HG03575 (cell line): ENCODE measurements around the gene NSD2.
"Not testable (repeated sequence)": the region's sequence is repeated elsewhere in the genome, so short reads cannot be mapped to it uniquely, and the experiment has no call there.

Source experiments
- ATAC-seq: cut with Tn5 transposase; IDR thresholded peaks from one replicate; pipeline ENCODE4 v1.9.1; 2021; ENCODE audit not compliant: unreplicated experiment, insufficient number of reproducible peaks, low FRiP score; ENCODE audit errors: extremely low read depth

The NSD2 gene

DNA sequence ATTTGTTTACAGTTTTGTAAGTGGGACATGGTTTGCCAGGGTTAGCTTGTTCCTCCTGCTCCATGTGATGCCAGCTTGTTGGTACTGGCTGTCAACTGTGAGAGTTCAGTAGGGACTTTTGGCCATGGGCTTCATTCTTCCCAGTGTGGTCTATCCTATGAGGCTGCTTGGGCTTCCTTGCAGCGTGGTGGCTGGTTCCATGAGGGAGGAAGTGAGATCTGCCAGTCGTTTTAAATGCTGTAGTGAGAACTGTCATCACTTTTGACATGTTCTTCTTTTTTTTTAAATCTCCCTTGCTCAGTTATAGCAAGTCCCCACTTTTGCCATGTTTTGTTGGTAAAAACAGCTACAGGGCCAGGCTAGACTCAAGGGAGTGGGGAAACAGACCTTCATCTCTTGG lies 15.9 kb downstream of the NSD2 start:
- ATAC-seq, result no peak

DNA sequence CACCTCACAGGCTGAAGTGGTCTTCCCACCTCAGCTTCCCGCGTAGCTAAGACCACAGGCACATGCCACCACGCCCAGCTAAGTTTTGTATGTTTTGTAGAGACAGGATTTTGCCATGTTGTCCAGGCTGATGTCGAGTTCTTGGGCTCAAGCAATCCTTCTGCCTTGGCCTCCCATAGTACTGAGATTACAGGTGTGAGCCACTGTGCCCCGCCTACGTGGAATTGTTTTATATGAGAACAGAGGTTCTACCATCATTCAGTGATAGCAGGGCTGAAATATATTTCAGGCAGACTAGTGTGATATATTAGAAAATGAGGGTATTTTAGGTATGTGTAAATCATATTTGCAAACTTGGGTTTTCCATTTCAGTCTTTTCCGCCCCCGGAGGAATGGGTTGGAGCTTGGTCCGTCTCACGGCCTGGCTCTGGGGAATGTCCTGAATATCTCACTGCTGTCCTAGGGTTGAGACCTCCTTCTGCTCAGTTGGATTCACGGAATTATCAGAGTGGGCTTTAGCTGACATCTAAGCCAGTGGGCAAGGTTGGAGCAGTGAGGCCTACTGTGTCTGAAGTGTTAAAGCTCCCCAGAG lies 19.9 kb downstream of the NSD2 start:
- no peak for ATAC-seq

DNA sequence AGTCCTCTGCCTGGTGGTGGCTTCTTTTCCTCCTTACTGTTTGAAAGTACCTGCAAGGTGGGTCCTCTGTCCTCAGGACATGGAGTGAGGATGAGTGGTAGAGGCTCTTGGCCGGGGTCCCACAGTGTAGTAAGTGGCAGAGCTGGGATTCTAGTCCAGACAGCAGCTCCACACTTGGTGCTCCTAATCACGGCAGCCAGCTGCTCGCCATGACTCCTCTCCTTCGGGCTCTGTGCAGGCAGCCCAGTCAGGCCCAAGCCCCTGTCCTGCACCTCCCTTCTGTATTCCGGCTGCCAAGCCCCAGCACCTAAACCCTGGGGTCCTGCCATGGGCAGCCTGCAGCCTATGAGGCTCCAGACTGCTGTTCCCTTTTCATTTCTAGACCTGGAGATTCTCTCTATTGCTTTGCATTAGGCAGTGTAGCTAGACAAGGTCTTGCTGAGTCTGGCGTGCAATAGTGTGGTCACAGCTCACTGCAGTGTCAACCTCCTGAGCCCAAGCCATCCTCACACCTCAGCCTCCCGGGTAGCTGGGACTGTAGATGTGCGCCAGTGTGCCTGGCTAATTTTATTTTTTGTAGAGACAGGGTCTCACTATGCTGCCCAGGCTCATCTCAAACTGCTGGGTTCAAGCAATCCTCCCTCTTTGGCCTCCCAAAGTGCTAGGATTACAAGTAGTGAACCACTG lies 24.9 kb downstream of the NSD2 start:
- ATAC-seq, result no peak

DNA sequence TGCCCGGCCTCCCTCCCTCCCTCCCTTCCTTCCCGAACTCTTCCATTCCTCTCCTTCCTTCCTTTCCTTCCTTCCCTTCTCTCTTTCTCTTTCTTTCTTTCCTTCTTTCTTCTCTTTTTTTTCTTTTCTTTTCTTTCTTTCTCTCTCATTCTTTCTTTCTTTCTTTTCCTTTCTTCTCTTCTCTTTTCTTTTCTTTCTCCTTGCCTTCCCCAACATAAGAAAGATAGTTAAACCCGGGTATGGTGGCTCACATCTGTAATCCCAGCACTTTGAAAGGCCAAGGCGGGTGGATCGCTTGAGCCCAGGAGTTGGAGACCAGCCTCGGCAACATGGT lies 25.4 kb downstream of the NSD2 start:
- no peak for ATAC-seq

DNA sequence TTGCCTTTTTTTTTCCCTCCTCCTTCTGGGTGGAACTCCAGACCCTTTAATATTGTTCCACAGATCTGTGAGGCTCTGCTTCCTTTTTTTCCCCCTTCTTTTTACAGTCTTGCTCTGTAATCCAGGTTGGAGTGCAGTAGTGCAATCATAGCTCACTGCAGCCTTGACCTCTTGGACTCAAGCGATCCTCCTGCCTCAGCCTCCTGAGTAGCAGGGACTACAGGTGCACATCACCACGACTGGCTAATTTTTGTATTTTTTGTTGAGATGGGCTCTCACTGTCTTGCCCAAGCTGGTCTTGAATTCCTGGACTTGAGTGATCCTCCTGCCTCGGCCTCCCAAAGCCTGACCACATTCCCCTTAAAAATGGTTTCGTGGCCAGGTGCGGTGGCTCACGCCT lies 26.8 kb downstream of the NSD2 start:
- ATAC-seq, result no peak

DNA sequence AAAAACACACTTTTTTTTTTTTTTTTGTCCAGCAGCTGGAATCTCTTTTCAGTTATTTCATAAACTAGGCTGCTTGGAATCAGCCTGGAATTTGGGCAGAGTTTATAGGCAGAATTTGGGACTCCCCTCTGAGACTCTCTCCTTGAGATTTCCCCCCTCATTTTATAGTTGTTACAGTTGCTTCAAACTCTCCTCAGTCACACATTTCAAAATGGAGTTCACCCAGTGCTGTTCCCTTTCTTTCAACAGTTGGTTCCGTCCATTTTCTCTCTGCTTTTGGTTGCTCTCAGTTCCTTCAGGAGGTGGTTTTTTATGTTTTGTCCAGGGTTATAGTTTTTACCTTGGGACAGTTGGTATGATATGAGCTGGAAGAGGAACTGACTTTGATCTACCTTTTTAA lies 27.5 kb downstream of the NSD2 start:
- no peak for ATAC-seq

DNA sequence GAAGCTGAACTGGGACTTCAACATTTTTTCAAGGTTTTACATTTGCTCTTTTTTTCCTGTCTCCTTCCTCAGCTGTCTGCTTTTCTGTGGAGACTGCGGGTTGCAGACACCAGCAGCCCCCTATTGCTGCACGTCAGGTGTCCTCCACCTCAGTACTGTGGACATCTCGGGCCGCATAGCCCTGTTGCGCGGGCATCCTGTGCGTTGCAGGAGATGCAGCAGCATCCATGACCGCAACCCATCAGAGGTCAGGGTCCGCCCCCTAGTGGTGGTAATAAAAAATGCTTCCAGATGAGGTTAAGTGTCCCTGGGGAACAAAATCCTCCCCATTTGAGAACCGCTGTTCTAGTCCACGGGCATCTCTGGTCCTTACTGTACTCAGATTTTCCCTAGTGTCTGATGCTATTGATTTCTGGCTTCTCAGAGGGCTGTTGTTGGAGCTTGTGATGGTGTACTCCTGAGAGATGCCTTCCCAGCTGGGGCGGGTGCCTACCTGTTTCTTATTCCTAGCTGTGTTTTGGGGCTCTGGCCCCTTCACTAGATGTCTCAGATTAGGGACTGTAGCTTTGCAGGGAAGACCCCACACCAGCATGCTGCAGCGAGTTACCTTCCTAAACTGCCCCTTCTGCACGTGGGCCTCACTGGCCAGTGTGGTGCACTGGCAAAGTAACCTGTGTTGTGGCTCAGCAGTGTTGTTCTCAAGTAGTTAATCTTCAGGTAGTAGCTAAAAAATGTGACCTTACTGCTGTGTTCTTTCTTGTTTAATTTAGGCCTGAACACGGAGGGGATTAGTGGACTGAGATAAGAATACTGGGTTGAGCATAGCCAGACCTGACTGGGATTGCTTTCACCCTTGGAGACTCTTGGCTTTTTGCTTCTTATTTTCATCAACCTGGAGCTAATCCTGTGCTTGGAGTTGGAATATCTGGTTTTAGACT lies 28.2 kb downstream of the NSD2 start:
- ATAC-seq, result no peak

DNA sequence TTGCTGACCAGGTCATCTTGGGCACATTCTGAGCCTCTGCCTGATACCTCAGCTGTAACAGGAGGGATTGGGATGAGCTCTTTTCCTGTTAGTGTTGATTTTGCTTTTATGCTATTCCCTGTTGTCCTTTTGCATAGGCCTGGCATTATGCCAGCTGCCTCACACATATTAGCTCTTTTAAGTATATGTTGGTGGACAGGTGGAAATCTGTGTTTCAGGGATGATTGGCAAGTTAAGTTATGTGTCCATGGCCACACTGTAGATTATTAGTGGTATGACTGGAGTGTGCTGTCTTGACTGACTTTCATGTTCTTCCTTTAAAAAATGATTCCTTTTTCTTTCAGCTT lies 28.9 kb downstream of the NSD2 start:
- ATAC-seq, result no peak

DNA sequence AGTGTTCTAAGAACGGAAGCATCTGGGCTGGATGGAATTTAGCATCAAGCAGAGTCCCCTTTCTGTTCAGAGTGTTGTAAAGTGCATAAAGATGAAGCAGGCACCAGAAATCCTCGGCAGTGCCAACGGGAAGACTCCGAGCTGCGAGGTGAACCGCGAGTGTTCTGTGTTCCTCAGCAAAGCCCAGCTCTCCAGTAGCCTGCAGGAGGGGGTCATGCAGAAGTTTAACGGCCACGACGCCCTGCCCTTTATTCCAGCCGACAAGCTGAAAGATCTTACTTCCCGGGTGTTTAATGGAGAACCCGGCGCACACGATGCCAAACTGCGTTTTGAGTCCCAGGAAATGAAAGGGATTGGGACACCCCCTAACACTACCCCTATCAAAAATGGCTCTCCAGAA lies 29.4 kb downstream of the NSD2 start:
- ATAC-seq, result no peak

DNA sequence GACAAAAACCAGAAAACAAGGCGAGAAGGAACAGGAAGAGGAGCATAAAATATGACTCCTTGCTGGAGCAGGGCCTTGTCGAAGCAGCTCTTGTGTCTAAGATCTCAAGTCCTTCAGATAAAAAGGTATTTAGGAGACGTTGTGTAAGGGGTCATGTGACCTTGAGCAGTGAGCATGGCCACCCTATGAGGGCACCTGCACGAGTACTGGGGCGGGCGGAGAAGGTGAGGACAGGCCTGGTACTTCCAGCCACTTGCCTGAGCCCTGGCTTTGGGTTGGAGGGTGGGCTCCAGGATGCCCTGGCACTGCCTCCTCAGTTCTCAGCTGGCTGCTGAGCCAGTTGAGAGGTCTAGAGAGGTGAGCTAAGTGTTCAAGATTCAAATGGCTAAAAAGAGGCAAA lies 29.9 kb downstream of the NSD2 start:
- ATAC-seq, result no peak

DNA sequence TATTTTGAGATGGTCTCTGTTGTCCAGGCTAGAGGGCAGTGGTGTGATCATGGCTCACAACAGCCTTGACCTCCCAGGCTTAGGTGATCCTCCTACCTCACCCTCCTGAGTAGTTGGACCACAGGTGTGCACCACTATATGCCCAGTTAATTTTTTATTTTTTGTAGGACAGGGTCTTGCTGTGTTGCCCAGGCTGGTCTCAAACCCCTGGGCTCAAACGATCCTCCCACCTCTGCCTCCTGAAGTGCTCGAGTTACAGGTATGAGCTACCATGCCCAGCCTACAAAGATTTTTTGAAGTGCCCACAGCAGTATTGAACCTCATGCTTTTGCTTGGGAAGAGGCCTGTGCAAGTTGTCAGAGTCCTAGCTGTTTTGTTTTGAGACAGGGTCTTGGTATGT lies 31.1 kb downstream of the NSD2 start:
- no peak for ATAC-seq

DNA sequence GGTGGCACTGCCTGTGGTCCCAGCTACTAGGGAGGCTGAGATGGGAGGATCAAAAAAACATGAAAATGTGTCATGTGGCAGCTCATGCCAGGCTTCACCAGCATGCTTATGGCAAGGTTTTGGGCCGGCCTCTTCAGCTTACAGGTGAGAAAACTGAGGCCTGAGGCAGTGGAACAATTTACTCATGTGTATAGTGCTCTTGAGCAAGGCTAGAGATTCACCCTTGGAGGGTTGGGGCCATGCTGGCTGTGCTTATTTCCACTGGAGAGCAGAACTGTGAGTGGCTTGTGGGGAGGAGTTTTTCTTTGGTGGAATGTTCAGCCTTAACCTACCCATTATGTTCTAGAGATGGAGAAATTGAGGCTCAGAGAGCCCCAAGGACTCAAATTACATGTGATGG lies 31.8 kb downstream of the NSD2 start:
- ATAC-seq, result no peak

DNA sequence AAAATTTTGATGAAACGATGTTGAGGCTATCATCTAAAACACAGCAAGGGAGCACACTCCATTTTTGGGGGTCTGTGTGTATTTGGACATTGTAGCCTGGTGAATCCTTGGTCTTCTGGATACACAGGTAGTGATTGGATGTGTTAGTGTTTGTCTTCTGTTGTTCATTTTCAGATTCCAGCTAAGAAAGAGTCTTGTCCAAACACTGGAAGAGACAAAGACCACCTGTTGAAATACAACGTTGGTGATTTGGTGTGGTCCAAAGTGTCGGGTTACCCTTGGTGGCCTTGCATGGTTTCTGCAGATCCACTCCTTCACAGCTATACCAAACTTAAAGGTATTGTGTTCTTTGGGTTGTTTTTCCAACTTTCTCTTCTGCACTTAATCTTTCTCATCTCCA lies 32.8 kb downstream of the NSD2 start:
- no peak for ATAC-seq

DNA sequence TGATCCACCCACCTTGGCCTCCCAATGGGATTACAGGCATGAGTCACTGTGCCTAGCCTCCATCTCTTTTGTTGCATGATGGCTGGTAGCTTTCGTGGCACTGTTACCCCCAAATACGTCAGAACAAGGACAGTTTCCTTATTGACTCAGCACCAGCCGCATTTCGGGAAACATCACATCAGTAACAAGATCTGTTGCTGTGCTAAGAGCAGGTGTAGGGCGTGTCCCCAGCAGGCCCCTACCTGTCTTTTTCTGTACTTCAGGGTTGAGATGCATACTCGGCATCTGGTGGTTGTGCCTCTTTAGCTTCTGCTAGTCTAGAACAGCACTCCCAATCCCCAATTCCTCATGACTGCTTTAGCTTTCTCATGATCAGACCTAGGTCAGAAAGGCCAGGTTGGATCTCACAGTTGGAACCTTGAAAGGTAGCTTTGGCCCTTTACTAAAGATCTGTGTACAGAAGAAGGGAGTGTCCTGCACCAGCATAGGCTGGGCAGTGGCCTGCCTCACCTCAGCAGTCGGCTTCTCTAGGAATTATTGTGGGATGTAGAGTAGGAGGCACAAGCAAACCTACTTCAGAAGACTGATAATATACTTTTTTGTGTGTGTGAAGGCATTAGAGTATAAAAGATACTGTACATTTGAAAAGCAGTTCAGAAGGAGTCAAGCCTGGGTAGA lies 36.8 kb downstream of the NSD2 start:
- ATAC-seq, result no peak

DNA sequence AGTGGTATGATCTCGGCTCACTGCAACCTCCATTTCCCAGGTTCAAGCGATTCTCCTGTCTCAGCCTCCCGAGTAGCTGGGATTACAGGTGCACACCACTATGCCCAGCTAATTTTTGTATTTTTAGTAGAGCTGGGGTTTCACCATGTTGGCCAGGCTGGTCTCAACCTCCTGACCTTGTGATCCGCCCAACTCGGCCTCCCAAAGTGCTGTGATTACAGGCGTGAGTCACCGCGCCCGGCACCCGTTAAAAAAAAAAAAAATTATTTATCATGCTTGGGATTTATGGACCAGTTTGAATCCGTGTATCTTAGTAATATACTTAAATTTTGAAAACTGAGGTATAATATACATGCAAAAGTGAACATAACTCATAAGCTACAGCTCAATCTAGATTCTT lies 38.5 kb downstream of the NSD2 start:
- ATAC-seq, result not testable (repeated sequence)

DNA sequence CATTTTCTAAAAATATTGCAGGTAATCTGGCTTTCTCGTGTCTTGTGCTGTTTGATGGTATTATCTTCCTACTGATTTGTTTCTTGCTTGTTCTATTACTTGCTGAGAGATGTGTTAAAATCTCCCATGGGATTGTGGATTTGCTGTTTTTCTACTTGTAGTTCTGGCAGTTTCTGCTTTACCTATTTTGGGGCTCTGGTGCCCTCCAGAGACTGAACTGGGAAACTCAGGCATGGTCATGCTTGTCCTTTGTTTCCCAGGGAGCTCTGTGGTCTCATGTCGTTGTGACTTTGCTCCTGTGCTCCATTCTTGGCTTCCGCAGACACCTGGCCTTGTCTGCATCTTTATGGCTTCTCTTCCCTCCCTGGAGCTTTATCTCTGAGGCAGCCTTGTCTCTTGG lies 39.5 kb downstream of the NSD2 start:
- ATAC-seq, result no peak

DNA sequence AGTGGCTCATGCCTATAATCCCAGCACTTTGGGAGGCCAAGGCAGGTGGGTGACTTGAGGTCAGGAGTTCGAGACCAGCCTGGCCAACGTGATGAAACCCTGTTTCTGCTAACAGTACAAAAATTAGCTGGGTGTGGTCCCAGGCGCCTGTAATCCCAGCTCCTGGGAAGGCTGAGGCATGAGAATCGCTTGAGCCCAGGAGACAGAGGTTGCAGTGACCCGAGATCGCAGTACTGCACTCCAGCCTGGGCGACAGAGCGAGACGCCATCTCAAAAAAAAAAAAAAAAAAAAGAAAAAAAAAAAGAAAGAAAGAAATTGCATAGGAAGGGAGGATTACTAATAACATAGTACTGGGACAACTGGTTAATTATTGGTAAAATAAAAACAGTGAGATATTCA lies 40.1 kb downstream of the NSD2 start:
- ATAC-seq, result not testable (repeated sequence)

DNA sequence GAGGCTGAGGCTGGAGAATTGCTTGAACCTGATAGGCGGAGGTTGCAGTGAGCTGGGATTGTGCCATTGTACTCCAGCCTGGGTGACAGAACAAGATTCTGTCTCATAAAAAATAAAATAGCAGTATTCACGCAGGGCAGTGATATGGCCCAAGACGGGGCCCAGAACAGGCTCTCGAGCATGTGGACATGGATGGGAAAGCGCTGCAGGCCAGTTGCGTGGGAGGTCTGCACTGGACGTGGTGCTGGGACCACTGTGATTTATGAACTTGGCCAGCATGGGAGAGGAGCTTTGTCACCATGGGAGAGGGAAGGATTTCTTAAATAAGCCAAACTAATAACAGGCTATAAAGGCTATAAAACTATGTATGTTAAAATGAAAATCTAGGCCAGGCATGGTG lies 51.6 kb downstream of the NSD2 start:
- ATAC-seq, result no peak

DNA sequence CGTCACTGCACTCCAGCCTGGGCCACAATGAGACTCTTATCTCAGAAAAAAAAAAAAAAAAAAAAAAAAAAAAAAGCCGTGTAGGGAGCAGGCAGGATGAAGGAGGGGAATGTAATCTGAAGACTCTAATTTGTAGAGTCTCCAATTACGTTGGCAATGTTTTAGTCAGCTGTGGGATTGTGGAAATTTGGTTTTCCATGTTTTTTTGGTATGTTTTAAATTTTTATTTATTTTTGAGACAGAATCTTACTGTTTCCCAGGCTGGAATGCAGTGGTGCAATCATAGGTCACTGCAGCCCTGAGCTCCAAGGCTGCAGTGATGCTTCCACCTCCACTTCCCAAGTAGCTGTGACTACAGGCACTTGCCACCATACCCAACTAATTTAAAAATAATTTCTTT lies 56.5 kb downstream of the NSD2 start:
- ATAC-seq, result no peak
